BE2C (cell line): ENCODE results near the gene ATG7.

Experiments used
- DNase-seq: peaks from one replicate; pipeline ENCODE4 v3.0.0-alpha.2; 2020
- H3K27me3 ChIP-seq: fragments of 250-450 bp; sonication (Bioruptor Pico); 2 replicates; pipeline ENCODE4 v1.5.1; 2020; ENCODE audit warnings: mild to moderate bottlenecking
- H3K36me3 ChIP-seq: fragments of 250-450 bp; sonication (Bioruptor Pico); 2 replicates; pipeline ENCODE4 v1.5.1; 2020; ENCODE audit warnings: mild to moderate bottlenecking
- H3K4me1 ChIP-seq: fragments of 250-450 bp; sonication (Bioruptor Pico); 2 replicates; pipeline ENCODE4 v1.5.1; 2020
- H3K4me3 ChIP-seq: 2 replicates; pipeline ENCODE4 v1.5.1; 2011; ENCODE audit warnings: low read depth, low read length
- H3K9me3 ChIP-seq: fragments of 250-450 bp; sonication (Bioruptor Pico); 2 replicates; pipeline ENCODE4 v1.5.1; 2020
- CTCF ChIP-seq: IDR thresholded peaks from 2 replicates; pipeline ENCODE4 v1.5.1; 2012; ENCODE audit warnings: mild to moderate bottlenecking, low read depth, low read length

ATG7 gene

GRCh38 chr3:11276901-11277300 lies 4.7 kb downstream of the ATG7 start:
- H3K4me3 ChIP-seq, result no peak overlapping the region
- H3K27me3 ChIP-seq, result no peaks in the 10 kb centered on the region
- no peak for TF ChIP-seq CTCF
- DNase-seq, result no peak
- H3K9me3 ChIP-seq, result no peaks in the 10 kb centered on the region
- no peaks in the 10 kb centered on the region for H3K4me1 ChIP-seq
- no peaks in the 10 kb centered on the region for H3K36me3 ChIP-seq

GRCh38 chr3:11282250-11283138 lies 10.3 kb downstream of the ATG7 start:
- DNase-seq, result no peak
- no peak for TF ChIP-seq CTCF
- Histone ChIP-seq H3K4me3 (no peak overlapping the region), H3K4me1 (no peaks in the 10 kb centered on the region), H3K36me3 (no peaks in the 10 kb centered on the region), H3K9me3 (no peaks in the 10 kb centered on the region), H3K27me3 (no peaks in the 10 kb centered on the region)

- Histone ChIP-seq H3K27me3 (no peaks in the 10 kb centered on the region), H3K4me1 (no peaks in the 10 kb centered on the region), H3K9me3 (no peaks in the 10 kb centered on the region), H3K4me3 (no peak overlapping the region), H3K36me3 (no peaks in the 10 kb centered on the region)
- DNase-seq, result no peak
- no peak for TF ChIP-seq CTCF
Observed at GRCh38 chr3:11283139-11283475, 10.9 kb downstream of the ATG7 start.

GRCh38 chr3:11284011-11284410 lies 11.8 kb downstream of the ATG7 start:
- Histone ChIP-seq H3K36me3 (no peaks in the 10 kb centered on the region), H3K9me3 (no peaks in the 10 kb centered on the region), H3K4me3 (no peak overlapping the region), H3K27me3 (no peaks in the 10 kb centered on the region), H3K4me1 (no peaks in the 10 kb centered on the region)
- TF ChIP-seq CTCF, result no peak
- DNase-seq, result no peak

- no peaks in the 10 kb centered on the region for H3K36me3 ChIP-seq
- H3K9me3 ChIP-seq, result no peaks in the 10 kb centered on the region
- DNase-seq, result no peak
- no peaks in the 10 kb centered on the region for H3K4me1 ChIP-seq
- H3K4me3 ChIP-seq, result no peak overlapping the region
- no peaks in the 10 kb centered on the region for H3K27me3 ChIP-seq
- TF ChIP-seq CTCF, result no peak
Observed at GRCh38 chr3:11285471-11285870, 13.3 kb downstream of the ATG7 start.

GRCh38 chr3:11287404-11287803 lies 15.2 kb downstream of the ATG7 start:
- DNase-seq, result no peak
- no peaks in the 10 kb centered on the region for H3K36me3 ChIP-seq
- H3K27me3 ChIP-seq, result no peaks in the 10 kb centered on the region
- no peaks in the 10 kb centered on the region for H3K4me1 ChIP-seq
- H3K9me3 ChIP-seq, result no peaks in the 10 kb centered on the region
- no peak overlapping the region for H3K4me3 ChIP-seq
- no peak for TF ChIP-seq CTCF
